GM18511 (cell line): ENCODE measurements around the gene KEAP1.

Experiments
- ATAC-seq: cut with Tn5 transposase; IDR thresholded peaks from one replicate; pipeline ENCODE4 v1.9.1; 2021; ENCODE audit warnings: mild to moderate bottlenecking, moderate library complexity; ENCODE audit not compliant: unreplicated experiment

Gene KEAP1

GRCh38 chr19:10525636-10526035, 22.5 kb upstream of the KEAP1 start:
- ATAC-seq = no peak

DNA sequence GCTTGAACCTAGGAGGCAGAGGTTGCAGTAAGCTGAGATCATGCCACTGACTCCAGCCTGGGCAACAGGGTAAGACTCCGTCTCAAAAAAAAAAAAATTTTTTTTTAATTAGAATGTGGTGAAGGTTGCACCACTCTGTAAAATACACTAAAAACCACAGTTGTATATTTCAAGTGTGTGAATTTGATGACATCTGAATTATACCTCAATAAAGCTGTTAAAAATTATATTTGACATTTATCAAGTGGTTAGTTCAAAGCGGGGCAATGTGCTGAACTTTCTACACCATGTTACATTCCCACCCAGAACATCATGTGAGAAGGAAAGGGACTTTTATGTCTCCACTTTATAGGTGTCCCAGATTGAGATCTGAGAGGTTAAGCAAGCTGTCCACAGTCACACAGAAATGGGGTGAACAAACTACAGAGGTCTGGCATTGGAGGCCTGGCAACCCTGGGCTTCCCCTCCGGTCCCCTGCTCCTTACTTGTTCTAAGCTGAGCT, 20.0 kb upstream of the KEAP1 start:
- no peak for ATAC-seq

- no peak for ATAC-seq
These were observed 18.5 kb upstream of the KEAP1 start for GRCh38 chr19:10521461-10522171.

GRCh38 chr19:10520652-10521318, 17.6 kb upstream of the KEAP1 start:
- ATAC-seq = no peak

DNA sequence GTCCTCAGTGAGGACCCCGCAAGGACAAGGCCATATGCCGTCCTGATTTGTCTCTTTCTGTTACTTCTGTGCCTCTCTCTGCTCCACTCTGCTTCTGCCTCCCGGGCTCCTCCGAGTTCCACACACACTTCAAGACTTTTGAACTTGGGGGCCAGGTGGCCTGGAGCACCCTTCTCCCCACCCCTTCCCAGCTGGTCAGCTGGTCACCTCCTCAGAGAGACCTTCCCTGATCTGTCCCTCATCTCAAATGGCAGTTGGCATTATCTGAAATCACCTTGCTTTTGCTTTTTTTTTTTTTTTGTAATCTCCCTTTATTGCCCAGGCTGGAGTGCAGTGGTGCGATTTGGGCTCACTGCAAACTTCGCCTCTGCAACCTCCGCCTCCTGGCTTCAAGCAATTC, 16.3 kb upstream of the KEAP1 start:
- ATAC-seq = no peak

- no peak for ATAC-seq
These were observed 15.5 kb upstream of the KEAP1 start for GRCh38 chr19:10518444-10519361.

- ATAC-seq = no peak
These were observed 14.7 kb upstream of the KEAP1 start for GRCh38 chr19:10517760-10518443.

- ATAC-seq = no peak
These were observed 14.2 kb upstream of the KEAP1 start, which contains the start of gene S1PR5 for GRCh38 chr19:10517361-10517759. TSS of gene S1PR5 (minus strand) at chr19:10517447. CDS start at chr19:10515011, 2,436 bp downstream.

DNA sequence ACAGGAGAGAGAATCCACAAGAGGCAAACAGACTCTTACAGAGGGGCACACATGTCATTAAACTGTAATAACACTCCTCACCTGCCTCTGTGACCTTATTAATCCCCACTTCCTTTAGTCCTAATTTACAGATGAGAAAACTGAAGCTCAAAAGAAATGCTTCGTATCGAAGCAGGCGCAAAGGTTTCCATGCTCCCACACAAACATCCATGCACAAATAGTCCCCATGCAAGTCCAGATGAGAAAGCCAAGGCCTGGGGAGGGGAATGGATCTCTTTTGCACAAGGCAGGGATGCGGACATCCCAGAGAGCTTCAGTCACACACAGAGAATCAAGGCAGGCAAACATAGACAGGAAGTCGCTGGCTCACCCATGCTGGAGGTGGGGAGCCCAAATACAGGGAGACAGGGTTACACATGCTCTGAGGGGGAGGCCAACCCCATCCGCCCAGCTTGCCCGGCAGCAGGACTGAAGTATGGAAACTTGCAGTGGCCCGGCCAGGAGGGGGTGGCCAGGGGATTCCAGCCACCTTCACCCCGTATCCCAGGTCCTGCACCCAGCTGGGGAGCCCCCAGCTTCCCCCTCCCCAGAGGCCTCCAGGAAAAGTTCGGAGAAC, 13.6 kb upstream of the KEAP1 start:
- ATAC-seq = no peak

GRCh38 chr19:10516064-10516385, 12.9 kb upstream of the KEAP1 start:
- ATAC-seq = no peak

GRCh38 chr19:10514211-10515145, 11.3 kb upstream of the KEAP1 start:
- no peak for ATAC-seq

DNA sequence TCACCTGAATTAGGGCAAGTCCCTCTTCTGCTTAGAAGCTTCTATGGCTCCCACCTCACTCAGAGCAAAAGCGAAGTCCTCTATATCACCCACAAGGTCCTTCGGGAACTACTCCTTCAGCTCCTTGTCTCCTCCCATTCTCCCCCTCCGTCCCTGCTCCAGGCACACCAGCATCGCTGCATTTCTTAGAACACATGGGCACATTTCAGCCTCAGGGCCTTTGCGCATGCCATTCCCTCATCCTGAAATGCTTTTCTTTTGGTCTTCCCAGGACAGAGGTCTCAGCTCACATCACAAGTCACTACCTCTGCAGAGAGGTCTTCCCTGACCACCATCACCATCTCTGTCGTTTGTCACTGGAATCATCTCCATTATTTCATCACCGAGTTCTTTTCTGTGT, 10.1 kb upstream of the KEAP1 start:
- ATAC-seq = no peak

GRCh38 chr19:10510301-10510802, 7.2 kb upstream of the KEAP1 start:
- no peak for ATAC-seq

DNA sequence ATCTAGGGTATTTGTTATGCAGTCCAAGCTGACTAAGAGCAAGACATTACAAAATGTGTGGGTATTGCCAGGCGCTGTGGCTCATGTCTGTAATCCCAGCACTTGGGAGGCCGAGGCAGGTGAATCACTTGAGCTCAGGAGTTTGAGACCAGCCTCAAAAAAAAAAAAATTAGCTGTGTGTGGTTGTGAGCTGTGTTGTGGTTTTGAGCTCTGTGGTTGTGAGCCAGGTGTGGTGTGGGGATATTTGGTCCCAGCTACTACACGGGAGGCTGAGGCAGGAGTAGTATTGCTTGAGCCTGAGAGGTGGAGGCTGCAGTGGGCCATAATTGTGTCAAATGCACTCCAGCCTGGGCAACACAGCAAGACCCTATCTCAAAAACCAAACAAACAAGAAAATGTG, 5.6 kb upstream of the KEAP1 start:
- ATAC-seq = no peak

DNA sequence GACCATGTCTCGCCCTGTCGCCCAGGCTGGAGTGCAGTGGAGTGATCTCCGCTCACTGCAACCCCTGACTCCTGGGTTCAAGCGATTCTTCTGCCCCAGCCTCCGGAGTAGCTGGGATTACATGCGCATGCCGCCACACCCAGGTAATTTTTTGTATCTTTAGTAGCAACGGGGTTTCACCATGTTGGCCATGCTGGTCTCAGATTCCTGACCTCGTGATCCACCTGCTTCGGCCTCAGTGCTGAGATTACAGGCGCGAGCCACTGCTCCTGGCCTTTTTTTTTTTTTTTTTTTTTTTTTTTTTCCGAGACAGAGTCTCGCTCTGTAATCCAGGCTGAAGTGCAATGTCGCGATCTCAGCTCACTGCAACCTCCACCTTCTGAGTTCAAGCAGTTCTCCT, 4.9 kb upstream of the KEAP1 start:
- no peak for ATAC-seq

GRCh38 chr19:10505583-10506229, 2.5 kb upstream of the KEAP1 start:
- no peak for ATAC-seq

DNA sequence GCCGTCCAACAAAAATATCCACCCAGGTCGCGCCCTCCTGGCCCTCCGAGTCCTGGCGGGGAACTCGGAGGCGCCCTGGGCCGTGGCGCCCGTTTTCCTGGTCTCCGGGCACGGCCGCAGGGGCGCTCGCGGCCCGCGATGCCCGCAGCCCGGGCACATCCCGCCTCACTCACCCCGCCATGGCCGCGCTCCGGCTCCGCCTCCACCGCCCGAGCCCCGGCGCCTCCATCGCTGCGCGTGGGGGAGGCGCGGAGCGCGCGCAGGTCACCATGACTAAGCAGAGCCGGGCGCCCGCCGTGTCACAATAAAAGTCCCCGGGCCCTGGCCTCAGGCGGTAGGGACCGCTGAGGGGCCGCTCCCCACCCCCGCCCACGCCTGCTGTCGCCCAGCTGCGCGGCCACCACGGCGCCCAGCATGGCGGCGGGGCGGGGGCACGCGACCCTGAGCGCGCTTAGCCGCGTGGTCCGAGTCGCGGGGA, 593 bp downstream of the KEAP1 start:
- peak; percentile 86 for ATAC-seq

GRCh38 chr19:10501971-10502523, 1.1 kb downstream of the KEAP1 start:
- ATAC-seq = peak; percentile 47
